GF-D8 (cell line): ENCODE measurements around the gene ADAMTS17.

Source experiments
- DNase-seq: peaks from one replicate; lab custom pipeline; 2025; lab: John Stamatoyannopoulos, UW

The ADAMTS17 gene

GRCh38 chr15:100022391-100022790 is 319.4 kb downstream of the ADAMTS17 start:
- no peak for DNase-seq

- no peak for DNase-seq
Measured at GRCh38 chr15:100021653-100022052, 320.1 kb downstream of the ADAMTS17 start.

DNA sequence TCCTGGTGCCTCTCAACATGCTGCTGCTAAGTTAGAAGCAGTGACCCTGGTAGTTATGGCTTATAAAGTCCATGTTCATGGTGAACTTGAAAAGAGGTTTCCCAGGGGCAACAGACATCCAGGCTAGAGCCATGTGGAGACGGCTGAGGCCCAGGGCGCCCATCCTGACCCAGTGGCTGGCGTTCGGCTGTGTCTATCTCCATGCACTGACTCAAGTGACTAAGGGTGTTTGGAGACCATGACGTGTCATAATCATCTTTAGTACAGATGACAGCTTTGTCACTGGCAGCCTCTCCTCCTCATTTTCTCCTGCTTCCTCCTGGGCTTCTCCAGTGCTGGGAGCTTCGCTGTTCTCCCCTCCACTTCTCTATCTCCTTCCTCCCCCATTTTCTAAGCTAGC is 321.2 kb downstream of the ADAMTS17 start:
- no peak for DNase-seq

GRCh38 chr15:100020189-100020588 is 321.6 kb downstream of the ADAMTS17 start:
- DNase-seq: no peak

DNA sequence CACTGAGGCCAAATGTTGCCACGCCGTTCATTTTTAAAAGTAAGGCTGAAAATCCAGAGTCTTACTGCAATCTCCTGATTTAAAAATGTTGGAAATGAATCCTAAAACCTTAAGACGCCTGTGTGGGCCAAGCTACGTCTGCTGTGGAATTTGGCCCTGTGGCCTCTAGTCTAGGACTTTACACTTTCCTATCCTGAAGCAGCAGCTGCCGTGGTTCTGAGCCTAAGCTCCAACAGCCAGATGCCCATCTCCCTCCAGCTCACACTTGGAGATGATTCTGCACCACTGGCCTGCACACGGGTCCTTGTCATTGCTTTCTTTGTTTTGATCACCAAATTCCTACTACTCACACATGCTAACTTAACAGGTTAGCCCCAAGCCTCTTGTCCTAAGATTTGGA is 322.2 kb downstream of the ADAMTS17 start:
- no peak for DNase-seq

DNA sequence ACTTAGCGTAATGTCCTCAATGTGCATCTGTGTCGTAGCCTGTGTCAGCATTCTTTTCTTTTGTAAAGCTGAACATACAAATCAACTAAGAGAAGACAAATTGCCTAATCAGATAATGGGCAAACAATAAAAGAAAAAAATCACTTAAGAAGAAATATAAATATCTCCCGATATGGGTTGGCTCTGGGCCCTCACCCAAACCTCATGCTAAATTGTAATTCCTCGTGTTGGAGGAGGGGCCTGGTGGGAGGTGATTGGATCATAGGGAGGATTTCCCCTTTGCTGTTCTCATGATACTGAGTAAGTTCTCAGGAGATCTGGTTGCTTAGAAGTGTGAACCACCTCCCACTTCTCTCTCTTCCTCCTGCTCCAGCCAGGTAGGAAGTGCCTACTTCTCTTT is 323.6 kb downstream of the ADAMTS17 start:
- no peak for DNase-seq

DNA sequence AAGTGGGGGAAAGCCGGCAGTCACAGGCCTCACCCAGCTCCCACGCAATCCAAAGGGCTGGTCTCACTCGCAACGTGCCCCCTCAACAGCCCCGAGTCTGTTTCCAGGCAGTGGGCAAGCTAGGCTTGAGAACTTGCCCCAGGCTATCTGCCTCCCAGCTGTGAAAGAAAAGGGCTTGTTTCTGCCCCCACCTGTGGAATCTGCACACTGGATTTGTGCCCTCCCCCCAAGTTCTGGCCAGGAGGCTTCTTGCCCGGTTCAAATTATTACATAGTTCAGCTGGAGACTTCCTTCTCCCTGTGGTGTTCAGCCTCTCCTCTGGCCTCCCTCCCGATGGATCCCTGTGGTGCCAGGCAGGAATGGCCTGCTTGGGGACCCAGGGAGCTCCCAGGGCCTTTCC is 324.6 kb downstream of the ADAMTS17 start:
- DNase-seq: no peak

DNA sequence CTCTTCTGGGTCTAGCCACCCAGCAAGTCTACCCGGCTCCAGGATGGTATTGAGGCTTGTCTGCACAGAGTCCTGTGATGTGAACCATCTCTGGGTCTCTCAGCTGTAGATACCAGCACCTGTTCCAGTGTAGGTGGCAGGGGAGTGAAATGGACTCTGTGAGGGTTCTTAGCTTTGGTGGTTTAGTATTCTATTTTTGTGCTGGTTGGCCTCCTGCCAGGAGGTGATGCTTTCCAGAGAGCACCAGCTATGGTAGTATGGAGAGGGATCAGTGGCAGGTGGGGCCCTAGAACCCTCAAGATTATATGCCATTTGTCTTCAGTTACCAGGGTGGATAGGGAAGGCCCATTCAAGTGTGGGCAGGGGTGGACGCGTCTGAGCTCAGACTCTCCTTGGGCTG is 325.1 kb downstream of the ADAMTS17 start:
- DNase-seq: no peak

GRCh38 chr15:100011235-100011634 is 330.5 kb downstream of the ADAMTS17 start:
- DNase-seq: no peak

DNA sequence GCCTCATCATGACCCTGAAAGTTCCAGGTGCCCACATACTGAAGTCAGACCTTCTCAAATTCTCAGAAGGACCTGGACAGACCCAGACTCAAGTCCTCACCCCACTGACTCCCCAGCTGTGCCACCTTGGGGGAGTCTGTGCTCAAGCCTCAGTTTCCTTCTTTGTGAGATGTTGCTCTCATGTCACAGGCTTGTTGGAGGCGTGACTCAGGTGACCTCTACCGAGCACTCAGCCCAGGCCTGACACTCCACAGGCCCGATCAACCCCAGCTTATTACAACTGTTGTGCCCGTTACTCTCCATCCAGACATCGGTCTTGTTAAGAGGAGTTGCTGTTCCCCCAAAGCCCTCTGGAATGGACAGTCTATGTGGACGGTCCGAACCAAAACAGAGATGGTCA is 332.4 kb downstream of the ADAMTS17 start:
- DNase-seq: no peak

DNA sequence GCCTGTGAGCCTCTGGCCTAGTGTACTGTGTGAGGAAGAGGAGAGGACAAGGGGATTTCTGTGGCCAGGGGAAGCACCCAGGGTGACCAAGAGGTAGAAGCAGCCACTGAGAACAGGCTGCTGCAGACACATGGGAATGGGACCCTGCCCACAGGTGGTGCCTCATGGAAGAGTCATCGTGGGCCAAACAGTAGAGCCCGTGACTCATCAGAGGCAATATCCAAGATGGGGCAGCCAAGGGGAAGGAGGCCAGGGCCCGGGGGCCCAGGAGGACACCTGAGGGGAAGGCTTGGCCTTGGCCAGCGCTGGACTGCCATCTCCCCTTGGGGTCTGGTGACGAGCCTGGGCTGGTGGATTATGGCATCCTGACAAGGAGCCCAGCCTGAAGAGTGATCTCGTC is 333.5 kb downstream of the ADAMTS17 start:
- DNase-seq: no peak

GRCh38 chr15:100007609-100008008 is 334.2 kb downstream of the ADAMTS17 start:
- DNase-seq: no peak

GRCh38 chr15:100005715-100006114 is 336.1 kb downstream of the ADAMTS17 start:
- no peak for DNase-seq

- no peak for DNase-seq
Measured at GRCh38 chr15:100005013-100005412, 336.8 kb downstream of the ADAMTS17 start.

DNA sequence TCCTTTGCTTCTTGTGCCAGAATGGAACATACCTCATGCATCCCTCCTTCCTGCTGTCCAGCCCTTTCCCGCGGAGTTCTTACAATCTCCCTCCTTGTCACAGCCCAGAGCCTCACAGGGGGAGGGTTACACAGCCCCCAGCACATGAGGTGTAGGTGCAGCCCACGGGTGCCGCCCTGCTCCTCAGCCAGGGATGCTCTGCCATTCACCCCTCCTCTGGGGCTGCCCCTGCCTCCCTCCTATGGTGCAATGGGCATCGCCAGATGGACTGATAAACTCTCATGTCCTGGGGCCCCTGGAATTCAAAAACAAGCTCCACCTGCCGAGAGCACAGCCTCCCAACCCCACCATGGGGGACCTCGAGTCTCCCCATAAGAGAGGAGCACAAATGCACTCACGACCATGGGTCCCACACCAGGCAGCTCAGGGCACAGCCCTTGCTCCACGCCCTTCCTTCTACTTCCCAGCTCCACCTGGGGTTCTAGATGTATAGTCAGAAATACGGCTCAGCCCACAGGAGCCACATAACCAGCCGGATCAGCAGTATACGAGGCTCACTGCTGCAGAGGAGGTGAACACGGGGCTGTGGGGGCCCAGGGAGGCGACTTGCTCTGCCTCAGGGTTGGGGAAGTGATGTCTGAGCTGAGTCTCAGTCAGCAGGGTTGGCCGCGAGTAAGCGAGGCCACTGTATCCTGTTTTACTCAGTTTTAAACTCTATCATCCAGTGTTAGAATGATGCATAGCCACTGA is 338.8 kb downstream of the ADAMTS17 start:
- DNase-seq: no peak

DNA sequence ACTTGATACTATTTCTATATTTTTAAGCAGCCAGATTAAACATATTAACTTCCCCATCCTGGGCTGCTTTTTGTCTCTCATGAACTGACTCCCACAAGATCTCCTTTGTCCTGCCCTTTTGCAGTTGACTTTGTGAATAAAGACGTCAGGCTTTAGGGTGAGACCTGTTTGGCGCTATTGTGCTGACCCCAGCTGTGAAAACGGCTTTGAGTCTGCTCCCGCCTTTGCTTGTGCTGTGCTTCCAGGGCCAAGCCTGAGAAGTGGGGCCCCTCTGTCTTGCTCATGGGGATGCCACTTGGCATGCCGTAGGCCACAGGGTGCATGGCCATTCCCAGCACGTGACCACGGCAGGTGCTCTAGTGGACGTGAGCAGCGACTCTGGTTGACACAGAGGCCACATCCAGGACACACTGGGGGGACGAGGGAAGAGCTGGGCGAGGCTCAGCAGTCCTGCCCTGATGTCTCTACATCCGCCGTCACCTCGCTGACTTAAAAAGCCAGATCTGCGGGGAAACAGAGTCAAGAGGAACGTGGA is 339.6 kb downstream of the ADAMTS17 start:
- no peak for DNase-seq

- DNase-seq: no peak
Measured at GRCh38 chr15:100001405-100001804, 340.4 kb downstream of the ADAMTS17 start.

GRCh38 chr15:99999282-100000070 is 342.3 kb downstream of the ADAMTS17 start:
- DNase-seq: no peak

DNA sequence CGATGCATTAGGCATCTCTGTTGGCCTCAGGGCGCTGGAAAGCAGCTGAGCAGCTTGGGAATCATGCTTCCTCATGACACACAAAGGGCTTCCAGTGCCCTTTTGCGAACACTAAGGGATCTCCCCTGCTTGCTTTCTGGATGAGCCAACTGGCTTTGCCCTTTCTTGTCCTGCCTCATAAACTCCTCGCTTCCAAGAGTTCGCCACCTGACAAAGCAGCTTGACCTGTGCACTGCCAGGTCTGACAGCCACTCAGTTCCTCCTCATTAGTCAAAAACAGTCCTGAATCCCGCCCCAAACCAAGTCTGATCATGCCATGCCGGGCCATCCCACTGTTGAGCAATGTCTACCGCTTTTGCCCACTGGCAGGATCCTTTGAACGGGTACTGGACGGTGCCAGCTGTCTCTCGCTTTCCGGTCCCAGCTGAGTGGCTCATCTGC is 343.1 kb downstream of the ADAMTS17 start:
- no peak for DNase-seq

DNA sequence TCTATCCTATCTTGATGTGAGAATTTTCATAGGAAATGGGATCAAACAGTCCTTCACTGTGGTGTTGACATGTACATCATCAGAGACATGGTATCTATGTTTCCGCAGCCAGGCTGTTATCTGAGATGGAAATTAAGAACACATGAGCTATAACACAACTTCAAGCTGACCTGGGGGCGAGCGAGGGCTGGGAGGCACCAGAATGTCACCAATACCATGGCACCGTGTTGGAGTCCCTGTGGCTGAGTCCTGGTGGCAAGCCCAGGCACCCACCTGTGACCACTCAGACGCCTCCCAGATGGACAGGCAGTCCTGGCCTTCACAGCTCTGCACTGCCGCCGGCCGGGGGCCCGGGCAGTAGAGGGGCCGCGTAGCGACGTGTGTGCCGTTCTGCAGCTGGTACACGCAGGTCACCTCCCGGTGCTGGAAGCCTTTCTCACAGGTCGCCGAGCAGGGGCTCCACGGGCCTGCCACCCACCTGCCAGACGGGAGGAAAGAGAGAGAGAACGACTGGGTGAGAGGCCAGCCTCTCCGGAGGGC is 344.6 kb downstream of the ADAMTS17 start:
- DNase-seq: no peak

DNA sequence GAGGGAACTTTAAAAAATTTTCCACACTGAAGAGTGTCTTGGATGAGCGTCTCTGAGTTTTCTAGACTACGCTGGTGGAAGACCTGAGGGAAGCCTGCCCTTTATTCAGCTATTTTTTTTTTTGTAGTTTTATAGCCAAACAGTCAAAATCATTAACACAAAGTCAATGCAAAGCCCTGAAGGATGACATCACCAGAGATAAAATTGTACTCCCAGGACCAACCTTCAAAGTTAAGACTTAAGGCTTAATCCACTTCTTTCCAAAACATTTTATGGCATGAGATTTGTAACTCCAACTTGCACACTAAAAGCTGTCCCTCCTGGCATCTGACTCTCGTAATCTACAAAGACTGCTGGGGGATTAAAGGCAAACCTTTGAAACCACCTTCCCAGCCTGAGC is 345.1 kb downstream of the ADAMTS17 start:
- DNase-seq: no peak

GRCh38 chr15:99995543-99995942 is 346.2 kb downstream of the ADAMTS17 start:
- no peak for DNase-seq

- no peak for DNase-seq
Measured at GRCh38 chr15:99994849-99995248, 346.9 kb downstream of the ADAMTS17 start.
